Body of pancreas (tissue), 4 donors: Measurements from ENCODE around the gene KRTAP5-1.

ENCODE experiments used
- POLR2A ChIP-seq, 3 donors: fragments of 450-650 bp; IDR thresholded peaks; one replicate each; pipeline ENCODE4 v1.6.1; 2016; ENCODE audit warnings: antibody characterized with exemption in 3 of 3, mild to moderate bottlenecking in 2 of 3
- TF ChIP-seq, protein P1 (sequence below), 7 experiments: fragments of 450-650 bp in 4 of 7; fragments of 200-600 bp in 3 of 7; sonication (generic) in 3 of 7; IDR thresholded peaks; one replicate each; pipeline ENCODE4 v1.5.1; 2016 to 2019; ENCODE audit warnings: antibody characterized with exemption in 7 of 7

DNA sequence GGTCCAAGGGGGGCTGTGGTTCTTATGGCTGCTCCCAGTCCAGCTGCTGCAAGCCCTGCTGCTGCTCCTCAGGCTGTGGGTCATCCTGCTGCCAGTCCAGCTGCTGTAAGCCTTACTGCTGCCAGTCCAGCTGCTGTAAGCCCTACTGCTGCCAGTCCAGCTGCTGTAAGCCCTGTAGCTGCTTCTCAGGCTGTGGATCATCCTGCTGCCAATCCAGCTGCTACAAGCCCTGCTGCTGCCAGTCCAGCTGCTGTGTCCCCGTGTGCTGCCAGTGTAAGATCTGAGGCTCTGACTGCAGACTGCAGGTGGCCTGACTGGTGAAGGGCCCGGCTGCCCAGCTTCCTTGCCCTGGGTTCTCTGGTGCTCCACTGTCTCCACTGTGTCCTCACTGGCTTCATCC, 45.2 kb upstream of the KRTAP5-1 start:
- no peak for TF ChIP-seq POLR2A (IDR thresholded peaks at IDR 0.05)
- TF ChIP-seq, protein P1, sequence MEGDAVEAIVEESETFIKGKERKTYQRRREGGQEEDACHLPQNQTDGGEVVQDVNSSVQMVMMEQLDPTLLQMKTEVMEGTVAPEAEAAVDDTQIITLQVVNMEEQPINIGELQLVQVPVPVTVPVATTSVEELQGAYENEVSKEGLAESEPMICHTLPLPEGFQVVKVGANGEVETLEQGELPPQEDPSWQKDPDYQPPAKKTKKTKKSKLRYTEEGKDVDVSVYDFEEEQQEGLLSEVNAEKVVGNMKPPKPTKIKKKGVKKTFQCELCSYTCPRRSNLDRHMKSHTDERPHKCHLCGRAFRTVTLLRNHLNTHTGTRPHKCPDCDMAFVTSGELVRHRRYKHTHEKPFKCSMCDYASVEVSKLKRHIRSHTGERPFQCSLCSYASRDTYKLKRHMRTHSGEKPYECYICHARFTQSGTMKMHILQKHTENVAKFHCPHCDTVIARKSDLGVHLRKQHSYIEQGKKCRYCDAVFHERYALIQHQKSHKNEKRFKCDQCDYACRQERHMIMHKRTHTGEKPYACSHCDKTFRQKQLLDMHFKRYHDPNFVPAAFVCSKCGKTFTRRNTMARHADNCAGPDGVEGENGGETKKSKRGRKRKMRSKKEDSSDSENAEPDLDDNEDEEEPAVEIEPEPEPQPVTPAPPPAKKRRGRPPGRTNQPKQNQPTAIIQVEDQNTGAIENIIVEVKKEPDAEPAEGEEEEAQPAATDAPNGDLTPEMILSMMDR (IDR thresholded peaks at IDR 0.05), result no peak
